Lung (tissue), 12 donors: ENCODE data around the gene B3GNT9. TPM values are rescaled to one million over a fixed set of nuclear protein-coding genes. Genes with fewer than 3 reads are reported as not detected.

Experiments
- ATAC-seq: fragments of 200-7000 bp; cut with Tn5 transposase; one replicate; pipeline ENCODE4 v1.9.1; 2020; ENCODE audit warnings: moderate number of reproducible peaks; ENCODE audit not compliant: insufficient read depth, low FRiP score
- DNase-seq, 3 donors: peaks; one replicate each; pipeline ENCODE4 v3.0.0-alpha.2; 2013 to 2017
- H3K27ac ChIP-seq, 2 donors: one replicate each; pipeline ENCODE4 v1.5.1; 2013; ENCODE audit warnings: mild to moderate bottlenecking in 2 of 2, moderate library complexity in 2 of 2, control low read depth in 1 of 2, inconsistent platforms in 1 of 2, low read depth in 1 of 2, low read length in 1 of 2
- H3K27me3 ChIP-seq, 3 donors: one replicate each; pipeline ENCODE4 v1.5.1; 2013; ENCODE audit warnings: low read length in 2 of 3; ENCODE audit not compliant: control insufficient read depth in 3 of 3, insufficient read depth in 3 of 3
- H3K36me3 ChIP-seq, 4 donors: one replicate each; pipeline ENCODE4 v1.5.1; 2013; ENCODE audit warnings: low read length in 4 of 4, mild to moderate bottlenecking in 1 of 4, moderate library complexity in 1 of 4; ENCODE audit not compliant: control insufficient read depth in 4 of 4, insufficient read depth in 4 of 4
- H3K4me1 ChIP-seq, 5 donors: one replicate each; pipeline ENCODE4 v1.5.1; 2013; ENCODE audit warnings: low read length in 5 of 5, mild to moderate bottlenecking in 2 of 5, moderate library complexity in 1 of 5; ENCODE audit not compliant: control insufficient read depth in 5 of 5, insufficient read depth in 5 of 5
- H3K4me3 ChIP-seq: one replicate; pipeline ENCODE4 v1.5.1; 2013; ENCODE audit warnings: mild to moderate bottlenecking, control low read depth, moderate library complexity
- H3K9ac ChIP-seq, 2 donors: one replicate each; pipeline ENCODE4 v1.5.1; 2013; ENCODE audit warnings: low read length in 2 of 2, control low read depth in 1 of 2; ENCODE audit not compliant: insufficient read depth in 1 of 2
- H3K9me3 ChIP-seq, 4 donors: one replicate each; pipeline ENCODE4 v1.5.1; 2013; ENCODE audit warnings: low read length in 3 of 4, mild to moderate bottlenecking in 1 of 4, moderate library complexity in 1 of 4; ENCODE audit not compliant: control insufficient read depth in 4 of 4, insufficient read depth in 3 of 4
- CTCF ChIP-seq: IDR thresholded peaks from 2 replicates; pipeline ENCODE4 v1.5.1; 2012; ENCODE audit warnings: mild to moderate bottlenecking; ENCODE audit errors: control extremely low read depth, extremely low read depth
- WGBS, 2 donors: extraction: QIAGEN DNeasy Blood & Tissue Kit; methylation state at CpG; one replicate each; pipeline ENCODE4 v1.1.7; 2013; 5-methylcytosine and 5-hydroxymethylcytosine counted together
- polyA plus RNA-seq, 2 donors: library from polyadenylated mRNA; stranded (reverse); fragments of 200-250 nt; gene quantifications; one replicate each; pipeline ENCODE4 v1.2.1, GENCODE V29; 2013
- total RNA-seq, 2 donors: library from RNA; depleted of rRNA in 1 of 2; stranded (reverse); fragments of >200 nt in 1 of 2; gene quantifications; one replicate each; pipeline ENCODE4 v1.2.1, GENCODE V29; 2014 to 2021
- donor health status: control.
- donor health status: control.
- donor health status: Bipolar disorder and iron deficiency.
- donor health status: healthy.
- donor health status: DM: yes; HTN: yes; CAD: no.

B3GNT9 gene
- total and polyA plus RNA-seq, 4 donors = 8.4 to 22.9 (median 14.5) TPM

DNA sequence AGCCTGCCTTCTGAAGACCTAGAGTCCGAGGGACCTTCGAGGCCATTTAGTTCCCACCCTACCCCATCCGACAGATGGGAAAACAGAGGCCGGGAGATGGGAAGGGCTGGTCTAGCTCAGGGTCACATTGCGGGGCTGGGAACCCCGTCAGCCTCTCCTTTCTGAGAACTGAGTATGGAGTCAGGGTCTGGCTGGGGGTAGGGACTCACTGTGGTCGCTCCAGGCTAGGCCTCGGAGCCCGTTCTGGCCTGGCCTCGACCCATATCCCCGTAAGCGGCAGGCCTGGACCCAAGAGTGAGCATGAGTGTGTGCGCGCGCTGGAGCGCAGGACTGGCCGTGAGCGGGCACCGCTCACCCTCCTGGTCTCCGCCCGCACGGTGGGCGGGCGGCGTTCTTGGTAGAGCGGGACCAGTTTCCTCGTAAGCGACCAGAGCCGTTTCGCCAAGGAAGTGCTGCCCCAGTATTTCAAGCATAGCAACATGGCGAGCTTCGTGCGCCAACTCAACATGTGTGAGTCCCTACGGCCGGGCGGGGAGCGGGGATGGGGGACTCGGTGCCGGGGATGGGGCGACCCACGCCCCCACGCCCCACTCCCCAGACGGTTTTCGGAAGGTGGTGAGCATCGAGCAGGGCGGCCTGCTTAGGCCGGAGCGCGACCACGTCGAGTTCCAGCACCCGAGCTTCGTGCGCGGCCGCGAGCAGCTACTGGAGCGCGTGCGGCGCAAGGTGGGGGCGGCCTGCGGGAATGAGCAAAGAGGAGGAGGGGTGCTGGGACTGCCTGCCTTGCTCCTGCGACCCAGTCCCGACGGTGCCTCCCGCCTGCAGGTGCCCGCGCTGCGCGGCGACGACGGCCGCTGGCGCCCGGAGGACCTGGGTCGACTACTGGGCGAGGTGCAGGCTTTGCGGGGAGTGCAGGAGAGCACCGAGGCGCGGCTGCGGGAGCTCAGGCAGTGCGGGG, 14.6 kb upstream of the B3GNT9 start:
- peaks cover 0 to 5% (median 0%) of the 10 kb centered on the region in 4 donors for H3K36me3 ChIP-seq
- ATAC-seq (no peak), DNase-seq (no peak)
- no peak overlapping the region for H3K4me3 ChIP-seq
- H3K27me3 ChIP-seq = peaks cover 0 to 81% (median 59%) of the 10 kb centered on the region in 3 donors
- H3K27ac ChIP-seq = no peak overlapping the region
- H3K9ac ChIP-seq = no peak overlapping the region
- WGBS, 2 donors = 6 to 19% methylated on average over 69 to 85 of the region's 85 CpGs
- TF ChIP-seq CTCF = no peak
- peaks cover 0 to 2% (median 0%) of the 10 kb centered on the region in 4 donors for H3K9me3 ChIP-seq
- H3K4me1 ChIP-seq = peaks cover 0 to 42% (median 19%) of the 10 kb centered on the region in 5 donors

GRCh38 chr16:67164599-67165061, 13.8 kb upstream of the B3GNT9 start, which contains the start of gene HSF4:
Gene HSF4, plus strand, starts transcription at chr16:67164745. Its CDS starts 67 bp downstream, at chr16:67164812.
- Histone ChIP-seq H3K36me3 (peaks cover 0 to 5% (median 0%) of the 10 kb centered on the region in 4 donors), H3K4me3 (peak within 1 kb of the TSS; percentile 32), H3K4me1 (peaks cover 0 to 42% (median 12%) of the 10 kb centered on the region in 5 donors), H3K27ac (peak within 1 kb of the TSS in 1 of 2 donors; percentile 49), H3K9ac (no peak within 1 kb of the TSS), H3K27me3 (peaks cover 0 to 81% (median 62%) of the 10 kb centered on the region in 3 donors), H3K9me3 (peaks cover 0 to 2% (median 0%) of the 10 kb centered on the region in 4 donors)
- ATAC-seq (peak; percentile 23), DNase-seq (no peak)
- TF ChIP-seq CTCF = no peak
- WGBS, 2 donors = 2 to 3% methylated on average over 26 to 41 of the region's 41 CpGs

GRCh38 chr16:67163999-67164558, 13.3 kb upstream of the B3GNT9 start:
- TF ChIP-seq CTCF = no peak
- peaks cover 0 to 40% (median 9%) of the 10 kb centered on the region in 5 donors for H3K4me1 ChIP-seq
- peaks cover 0 to 5% (median 0%) of the 10 kb centered on the region in 4 donors for H3K36me3 ChIP-seq
- no peak overlapping the region for H3K9ac ChIP-seq
- H3K27ac ChIP-seq = no peak overlapping the region
- peaks cover 0 to 83% (median 62%) of the 10 kb centered on the region in 3 donors for H3K27me3 ChIP-seq
- ATAC-seq (no peak), DNase-seq (no peak)
- WGBS, 2 donors = 1 to 2% methylated on average over 32 to 34 of the region's 34 CpGs
- peaks cover 0 to 2% (median 0%) of the 10 kb centered on the region in 4 donors for H3K9me3 ChIP-seq
- no peak overlapping the region for H3K4me3 ChIP-seq
